ENCODE measurements around the gene CYB5R3.
A peak's percentile ranks its signal among the peaks of the same experiment; 100 is the strongest.

GRCh38 chr22:42649246-42650099 lies at the start of gene CYB5R3:
- TF ChIP-seq EP300 (IDR thresholded peaks at IDR 0.05) = no peak
- TF ChIP-seq CTCF (IDR thresholded peaks at IDR 0.05) = no peak
- no peak for TF ChIP-seq ZNF302 (CRISPR knock-in tag; IDR thresholded peaks at IDR 0.05)
- TF ChIP-seq USF2 (IDR thresholded peaks at IDR 0.05) = no peak
- no peak for TF ChIP-seq MAZ (IDR thresholded peaks at IDR 0.05; ENCODE audit: borderline replicate concordance, low read depth, low read length)
- TF ChIP-seq MAX (IDR thresholded peaks at IDR 0.05) = 0 out of 2 replicates have a peak, but pooled peaks have one; percentile 23
- no peak for TF ChIP-seq ZSCAN20 (CRISPR knock-in tag; IDR thresholded peaks at IDR 0.05)
- no peak for TF ChIP-seq TP53 (CRISPR knock-in tag; IDR thresholded peaks at IDR 0.05)
- TF ChIP-seq REST (IDR thresholded peaks at IDR 0.05) = no peak
- TF ChIP-seq ZC3H11A (IDR thresholded peaks at IDR 0.05) = no peak
- peak; percentile 59 to 70; a peak in 3 of 5 replicates for TF ChIP-seq JUN (IDR thresholded peaks at IDR 0.05)
- no peak for TF ChIP-seq RARB (CRISPR knock-in tag; IDR thresholded peaks at IDR 0.05)
